Spinal cord (tissue), 10 donors: ENCODE measurements around the gene RPA1. TPM values are rescaled to one million over a fixed set of nuclear protein-coding genes. Genes with fewer than 3 reads are reported as not detected.

Experiments
- DNase-seq, 6 donors: peaks; one replicate each; pipeline versions ENCODE4 v3.0.0 to v3.0.0-alpha.2; 2013 to 2015; ENCODE audit warnings: low spot score in 6 of 6, low read depth in 4 of 6
- H3K27ac ChIP-seq: one replicate; pipeline ENCODE4 v1.5.1; 2013; ENCODE audit warnings: low read depth, low read length, control low read depth
- H3K27me3 ChIP-seq: one replicate; pipeline ENCODE4 v1.6.1; 2013; ENCODE audit warnings: low read length; ENCODE audit not compliant: control insufficient read depth, insufficient read depth
- H3K36me3 ChIP-seq: one replicate; pipeline ENCODE4 v1.6.1; 2013; ENCODE audit warnings: low read length; ENCODE audit not compliant: control insufficient read depth, insufficient read depth
- H3K4me1 ChIP-seq: one replicate; pipeline ENCODE4 v1.6.1; 2013; ENCODE audit warnings: low read length; ENCODE audit not compliant: control insufficient read depth, insufficient read depth
- H3K4me3 ChIP-seq: one replicate; pipeline ENCODE4 v1.5.1; 2013; ENCODE audit warnings: low read depth, low read length, control low read depth
- H3K9me3 ChIP-seq: one replicate; pipeline ENCODE4 v1.6.1; 2013; ENCODE audit warnings: low read length; ENCODE audit not compliant: control insufficient read depth, insufficient read depth
- WGBS: methylation state at CpG from one replicate; pipeline ENCODE4 v1.1.5; 2013; ENCODE audit warnings: missing lambda C conversion rate; ENCODE audit not compliant: insufficient coverage; 5-methylcytosine and 5-hydroxymethylcytosine counted together
- polyA plus RNA-seq, 2 donors: library from polyadenylated mRNA; unstranded; fragments of 120-200 nt; gene quantifications; one replicate each; pipeline ENCODE4 v1.2.1, GENCODE V29; 2013; ENCODE audit not compliant: insufficient read length in 2 of 2
- total RNA-seq, 2 donors: library from RNA; depleted of rRNA in 1 of 2; stranded (reverse); fragments of 120-200 nt in 1 of 2; fragments of >200 nt in 1 of 2; gene quantifications; one replicate each; pipeline versions ENCODE4 v1.2.3 to v1.2.4, GENCODE V29; 2013 to 2014
- donor health status: healthy.

RPA1 gene
- total and polyA plus RNA-seq, 4 donors = 25.2 to 89.5 (median 58.1) TPM

- no peaks in the 10 kb centered on the region for H3K27me3 ChIP-seq
- 33% methylated on average over 20 of the region's 27 CpGs for WGBS
- peaks cover 63% of the 10 kb centered on the region for H3K4me1 ChIP-seq
- H3K4me3 ChIP-seq = no peak overlapping the region
- peaks cover 28% of the 10 kb centered on the region for H3K36me3 ChIP-seq
- peak in 2 of 6 donors; percentile 63 to 94 for DNase-seq
- no peaks in the 10 kb centered on the region for H3K9me3 ChIP-seq
- peak overlapping the region; percentile 35 for H3K27ac ChIP-seq
Measured at GRCh38 chr17:1931844-1932579, 102.2 kb downstream of the RPA1 start.

DNA sequence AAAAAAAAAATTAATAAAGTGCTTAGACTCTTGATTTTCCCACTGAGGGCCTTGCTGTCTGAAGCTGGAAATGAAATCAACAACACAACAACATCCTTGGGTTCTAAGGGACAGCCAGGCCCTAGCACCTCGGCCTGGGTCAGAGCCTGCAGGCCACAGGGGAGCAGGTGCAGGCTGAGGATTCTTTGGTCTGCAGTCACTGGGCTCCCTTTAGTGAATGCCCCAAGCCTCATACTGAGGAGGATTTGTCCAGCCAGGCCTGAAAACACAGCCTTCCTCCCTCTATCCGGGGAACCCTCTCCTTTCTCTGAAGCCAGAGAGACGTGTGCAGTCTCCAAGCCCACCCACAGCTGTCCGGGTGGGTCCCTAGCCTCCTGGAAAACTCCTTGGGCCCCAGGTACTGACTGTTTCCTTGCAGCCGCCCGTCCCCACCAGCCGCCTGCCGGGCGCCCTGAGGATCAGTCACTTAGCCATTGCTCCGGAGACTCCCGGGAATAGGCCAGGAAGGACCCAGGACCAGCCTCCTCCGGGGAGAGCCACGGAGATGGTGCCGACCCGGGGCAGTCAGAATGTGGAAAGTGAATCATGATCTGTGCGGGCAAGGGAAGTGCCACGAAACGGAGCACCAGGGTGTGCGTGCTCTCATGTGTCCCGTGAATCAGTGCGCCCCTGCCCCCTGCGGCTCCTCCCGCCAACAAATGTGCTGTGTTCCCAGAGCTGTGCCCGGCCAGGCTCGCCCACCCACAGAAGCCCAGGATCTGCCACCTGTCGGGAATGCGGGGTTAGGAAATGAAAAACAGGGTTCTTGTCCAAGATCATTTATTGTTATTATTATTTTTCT lies 104.3 kb downstream of the RPA1 start:
- Histone ChIP-seq H3K9me3 (no peaks in the 10 kb centered on the region), H3K36me3 (peaks cover 36% of the 10 kb centered on the region), H3K4me3 (no peak overlapping the region), H3K4me1 (peaks cover 58% of the 10 kb centered on the region), H3K27ac (no peak overlapping the region), H3K27me3 (no peaks in the 10 kb centered on the region)
- WGBS = 72% methylated on average over 23 of the region's 27 CpGs
- no peak for DNase-seq

DNA sequence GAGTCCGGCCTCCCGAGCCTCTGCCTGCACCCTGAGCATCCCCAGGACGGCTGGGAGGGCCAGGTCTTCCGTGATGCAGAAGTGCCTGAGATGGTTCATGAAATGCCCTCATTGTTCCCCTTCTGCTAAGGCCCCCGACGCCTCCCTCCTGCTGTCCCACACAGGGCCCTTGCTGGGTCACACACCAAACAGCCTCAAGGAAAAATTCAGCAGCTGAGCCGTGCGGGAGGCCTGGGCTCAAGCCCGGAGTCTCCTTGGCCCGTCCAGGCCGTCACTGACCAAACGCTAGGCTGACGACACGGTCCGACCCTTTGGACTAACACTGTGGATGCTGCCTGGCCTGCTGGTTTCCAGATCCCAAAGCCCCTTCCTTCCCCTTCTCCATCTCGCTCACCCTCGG lies 105.1 kb downstream of the RPA1 start:
- H3K9me3 ChIP-seq = no peaks in the 10 kb centered on the region
- peaks cover 58% of the 10 kb centered on the region for H3K4me1 ChIP-seq
- no peak overlapping the region for H3K4me3 ChIP-seq
- DNase-seq = no peak
- no peaks in the 10 kb centered on the region for H3K27me3 ChIP-seq
- peaks cover 40% of the 10 kb centered on the region for H3K36me3 ChIP-seq
- H3K27ac ChIP-seq = no peak overlapping the region
- WGBS = 60% methylated on average over 17 of the region's 17 CpGs

- no peak overlapping the region for H3K4me3 ChIP-seq
Measured at GRCh38 chr17:1936766-1937165, 107.0 kb downstream of the RPA1 start.

DNA sequence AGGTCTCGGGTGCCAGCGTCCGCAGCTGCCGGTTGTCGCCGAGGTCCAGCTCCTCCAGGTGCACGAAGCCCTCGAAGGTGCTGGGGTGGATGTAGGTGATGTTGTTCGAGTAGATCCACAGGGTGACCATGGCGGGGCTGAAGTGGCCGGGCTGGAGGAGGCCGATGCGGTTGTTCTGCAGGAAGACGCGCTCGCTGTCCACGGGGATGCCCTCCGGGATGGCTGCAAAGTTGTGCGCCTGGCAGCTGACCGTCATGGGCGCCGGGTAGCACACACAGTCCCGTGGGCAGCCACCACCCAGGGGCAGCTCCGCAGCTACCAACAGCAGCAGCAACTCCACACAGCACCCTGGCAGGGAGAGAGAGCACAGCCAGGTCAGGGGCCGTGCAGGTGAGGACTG lies 107.7 kb downstream of the RPA1 start:
- DNase-seq = no peak
- Histone ChIP-seq H3K36me3 (peaks cover 41% of the 10 kb centered on the region), H3K4me3 (no peak overlapping the region), H3K9me3 (no peaks in the 10 kb centered on the region), H3K4me1 (peaks cover 60% of the 10 kb centered on the region), H3K27me3 (no peaks in the 10 kb centered on the region), H3K27ac (no peak overlapping the region)
- WGBS = 95% methylated on average over 25 of the region's 25 CpGs

More at GRCh38 chr17:1936766-1937165, 107.0 kb downstream of the RPA1 start:
- Histone ChIP-seq H3K4me1 (peaks cover 60% of the 10 kb centered on the region), H3K27ac (no peak overlapping the region), H3K36me3 (peaks cover 41% of the 10 kb centered on the region), H3K27me3 (no peaks in the 10 kb centered on the region), H3K9me3 (no peaks in the 10 kb centered on the region)
- DNase-seq = no peak
- WGBS = 85% methylated on average over 28 of the region's 28 CpGs

DNA sequence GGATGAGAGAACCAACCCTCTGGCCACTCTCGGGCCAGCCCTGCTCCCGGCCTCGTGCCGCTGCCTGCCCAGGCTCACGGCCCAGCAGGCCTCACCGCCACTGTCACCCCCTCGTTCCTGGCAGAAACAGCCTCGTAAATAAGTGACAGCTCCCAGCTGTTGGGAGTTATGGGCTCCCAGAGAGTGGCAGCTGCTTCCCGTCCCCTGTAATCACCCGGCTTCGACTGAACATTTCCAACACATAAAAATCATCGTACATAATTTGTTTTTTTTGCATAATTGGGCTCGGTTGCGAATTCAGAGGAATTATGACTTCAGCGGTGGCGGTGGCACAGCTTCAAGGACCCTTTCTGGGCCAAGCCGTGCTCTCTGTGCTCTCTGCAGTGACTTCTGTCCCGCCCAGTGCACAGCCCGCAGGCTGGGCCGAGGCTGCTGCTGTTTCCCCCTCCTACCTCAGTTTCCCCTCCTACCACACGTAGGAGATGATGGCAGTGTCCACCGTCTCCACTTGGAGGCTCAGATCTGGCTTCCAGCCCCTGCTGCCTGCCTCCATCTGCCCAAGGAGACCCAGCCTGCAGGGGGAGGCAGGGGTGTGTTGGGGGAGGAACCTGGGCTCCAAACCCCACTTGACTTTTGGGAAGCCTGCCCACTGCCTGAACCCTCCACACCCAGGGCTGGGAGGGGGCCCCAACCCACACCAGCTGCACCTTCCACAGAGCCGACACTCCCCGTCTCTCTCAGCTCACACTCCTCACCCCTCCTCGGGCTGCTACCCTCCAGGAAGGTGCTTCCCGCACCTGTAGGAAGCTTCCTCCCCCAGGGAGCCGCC lies 110.4 kb downstream of the RPA1 start:
- WGBS = 59% methylated on average over 23 of the region's 27 CpGs
- Histone ChIP-seq H3K4me1 (peaks cover 47% of the 10 kb centered on the region), H3K27ac (no peak overlapping the region), H3K27me3 (no peaks in the 10 kb centered on the region), H3K4me3 (no peak overlapping the region), H3K9me3 (no peaks in the 10 kb centered on the region), H3K36me3 (peaks cover 31% of the 10 kb centered on the region)
- DNase-seq = peak in 2 of 6 donors; percentile 72 to 86

DNA sequence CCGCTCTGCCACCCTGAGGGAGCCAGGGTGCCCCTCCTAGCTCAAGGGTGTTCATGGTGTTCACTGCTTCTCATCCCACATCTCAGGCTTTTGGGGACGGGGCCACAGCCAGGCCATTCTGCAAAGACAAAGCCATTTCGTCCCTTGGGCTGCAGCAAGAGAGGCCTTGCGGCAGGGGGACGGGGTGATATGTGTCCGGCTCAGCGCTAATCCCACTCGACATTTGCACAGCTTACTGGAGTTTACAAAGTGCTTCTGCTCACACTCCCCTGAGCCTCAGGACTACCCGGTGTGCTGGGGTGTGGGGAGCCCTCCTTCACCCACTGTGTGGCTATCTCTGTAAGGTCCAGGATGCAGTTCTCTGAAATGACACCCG lies 111.0 kb downstream of the RPA1 start:
- WGBS = 88% methylated on average over 4 of the region's 10 CpGs
- peaks cover 29% of the 10 kb centered on the region for H3K36me3 ChIP-seq
- H3K27ac ChIP-seq = no peak overlapping the region

GRCh38 chr17:1941272-1942065 lies 111.7 kb downstream of the RPA1 start:
- peak in 1 of 6 donors; percentile 34 for DNase-seq
- Histone ChIP-seq H3K27ac (no peak overlapping the region), H3K27me3 (no peaks in the 10 kb centered on the region), H3K4me1 (peaks cover 45% of the 10 kb centered on the region), H3K36me3 (peaks cover 26% of the 10 kb centered on the region), H3K4me3 (no peak overlapping the region), H3K9me3 (no peaks in the 10 kb centered on the region)
- WGBS = 21% methylated on average over 22 of the region's 23 CpGs

More for the DNA sequence above, 111.0 kb downstream of the RPA1 start:
- no peak overlapping the region for H3K4me3 ChIP-seq
- no peaks in the 10 kb centered on the region for H3K27me3 ChIP-seq
- H3K9me3 ChIP-seq = no peaks in the 10 kb centered on the region
- DNase-seq = no peak
- H3K4me1 ChIP-seq = peaks cover 45% of the 10 kb centered on the region

DNA sequence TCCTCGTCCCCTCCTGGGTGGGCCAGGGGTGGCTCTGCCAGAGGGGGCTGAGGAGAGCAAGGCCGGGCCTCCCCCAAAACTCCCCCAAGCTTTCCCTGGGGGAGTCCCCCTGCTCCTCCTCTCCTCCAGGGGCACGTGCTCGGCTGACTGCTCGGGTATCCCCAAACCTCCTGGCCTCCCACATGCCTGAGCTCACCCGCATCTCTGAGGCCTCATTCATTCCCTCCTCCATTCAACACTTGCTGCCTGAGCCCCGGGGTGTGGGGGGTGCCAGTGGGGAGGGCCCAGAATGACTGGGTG lies 112.2 kb downstream of the RPA1 start:
- Histone ChIP-seq H3K27ac (no peak overlapping the region), H3K4me3 (no peak overlapping the region), H3K27me3 (no peaks in the 10 kb centered on the region), H3K9me3 (no peaks in the 10 kb centered on the region), H3K36me3 (peaks cover 20% of the 10 kb centered on the region), H3K4me1 (peaks cover 46% of the 10 kb centered on the region)
- WGBS = 8% methylated on average over 5 of the region's 7 CpGs
- no peak for DNase-seq
